Measurements from ENCODE around the gene USH2A. TPM values are rescaled to one million over a fixed set of nuclear protein-coding genes. Genes with fewer than 3 reads are reported as not detected.

USH2A gene
- total RNA-seq, 1 donor from 2014 or later: 0.02 TPM

GRCh38 chr1:216388558-216388957 is 34.7 kb downstream of the USH2A start:
- no peaks in the 10 kb centered on the region for H3K4me1 Mint-ChIP-seq (ENCODE audit: low read depth, unreplicated experiment)
- Histone ChIP-seq H4K20me1 (ENCODE audit: insufficient read depth, low read length) (no peaks in the 10 kb centered on the region), H3K9ac (ENCODE audit: low read length) (no peak overlapping the region), H3K27ac (ENCODE audit: low read depth, low read length) (no peak overlapping the region), H3K36me3 (ENCODE audit: insufficient read depth, low read length) (no peaks in the 10 kb centered on the region), H3K79me2 (ENCODE audit: insufficient read depth, low read length) (no peaks in the 10 kb centered on the region), H3K4me1 (ENCODE audit: insufficient read depth, low read length) (no peaks in the 10 kb centered on the region), H3K27me3 (ENCODE audit: insufficient read depth, low read length) (no peaks in the 10 kb centered on the region), H2AFZ (ENCODE audit: low read depth, low read length) (no peak overlapping the region), H3K4me2 (ENCODE audit: low read length) (no peak overlapping the region), H3K9me3 (ENCODE audit: insufficient read depth, low read depth, low read length) (no peaks in the 10 kb centered on the region), H3K4me3 (ENCODE audit: insufficient read depth, low read depth, low read length) (no peak overlapping the region)
- TF ChIP-seq EZH2 (IDR thresholded peaks at IDR 0.05; ENCODE audit: insufficient read depth, low read length): no peak
- no peak for TF ChIP-seq CTCF (IDR thresholded peaks at IDR 0.05; ENCODE audit: insufficient read depth, low read depth, low read length)
- FAIRE-seq (no peak), DNase-seq (ENCODE audit: low read depth) (no peak)
- H3K27me3 Mint-ChIP-seq (ENCODE audit: low read depth, unreplicated experiment): no peaks in the 10 kb centered on the region
- H3K4me3 Mint-ChIP-seq (ENCODE audit: unreplicated experiment): no peak overlapping the region
- no peaks in the 10 kb centered on the region for H3K36me3 Mint-ChIP-seq (ENCODE audit: low read depth, unreplicated experiment)
- H3K27ac Mint-ChIP-seq (ENCODE audit: unreplicated experiment): no peak overlapping the region
- no peaks in the 10 kb centered on the region for H3K9me3 Mint-ChIP-seq (ENCODE audit: unreplicated experiment)

- Histone ChIP-seq H3K9ac (ENCODE audit: low read length) (no peak overlapping the region), H3K4me3 (ENCODE audit: insufficient read depth, low read depth, low read length) (no peak overlapping the region), H3K4me1 (ENCODE audit: insufficient read depth, low read length) (no peaks in the 10 kb centered on the region), H3K27me3 (ENCODE audit: insufficient read depth, low read length) (no peaks in the 10 kb centered on the region), H3K9me3 (ENCODE audit: insufficient read depth, low read depth, low read length) (no peaks in the 10 kb centered on the region), H3K4me2 (ENCODE audit: low read length) (no peak overlapping the region), H3K27ac (ENCODE audit: low read depth, low read length) (no peak overlapping the region), H3K79me2 (ENCODE audit: insufficient read depth, low read length) (no peaks in the 10 kb centered on the region), H2AFZ (ENCODE audit: low read depth, low read length) (no peak overlapping the region), H4K20me1 (ENCODE audit: insufficient read depth, low read length) (no peaks in the 10 kb centered on the region), H3K36me3 (ENCODE audit: insufficient read depth, low read length) (no peaks in the 10 kb centered on the region)
- H3K4me3 Mint-ChIP-seq (ENCODE audit: unreplicated experiment): no peak overlapping the region
- no peaks in the 10 kb centered on the region for H3K27me3 Mint-ChIP-seq (ENCODE audit: low read depth, unreplicated experiment)
- H3K36me3 Mint-ChIP-seq (ENCODE audit: low read depth, unreplicated experiment): no peaks in the 10 kb centered on the region
- FAIRE-seq: no peak
- H3K27ac Mint-ChIP-seq (ENCODE audit: unreplicated experiment): no peak overlapping the region
- H3K9me3 Mint-ChIP-seq (ENCODE audit: unreplicated experiment): no peaks in the 10 kb centered on the region
- DNase-seq (ENCODE audit: low read depth): no peak
- H3K4me1 Mint-ChIP-seq (ENCODE audit: low read depth, unreplicated experiment): no peaks in the 10 kb centered on the region
- TF ChIP-seq CTCF (IDR thresholded peaks at IDR 0.05; ENCODE audit: insufficient read depth, low read depth, low read length) (no peak), EZH2 (IDR thresholded peaks at IDR 0.05; ENCODE audit: insufficient read depth, low read length) (no peak)
Measured at GRCh38 chr1:216387782-216388181, 35.5 kb downstream of the USH2A start.

- TF ChIP-seq CTCF (IDR thresholded peaks at IDR 0.05; ENCODE audit: insufficient read depth, low read depth, low read length) (no peak), EZH2 (IDR thresholded peaks at IDR 0.05; ENCODE audit: insufficient read depth, low read length) (no peak)
- no peak for DNase-seq (ENCODE audit: low read depth)
- no peak overlapping the region for H3K27ac Mint-ChIP-seq (ENCODE audit: unreplicated experiment)
- Histone ChIP-seq H3K36me3 (ENCODE audit: insufficient read depth, low read length) (no peaks in the 10 kb centered on the region), H3K27me3 (ENCODE audit: insufficient read depth, low read length) (no peaks in the 10 kb centered on the region), H4K20me1 (ENCODE audit: insufficient read depth, low read length) (no peaks in the 10 kb centered on the region), H3K79me2 (ENCODE audit: insufficient read depth, low read length) (no peaks in the 10 kb centered on the region), H2AFZ (ENCODE audit: low read depth, low read length) (no peak overlapping the region), H3K27ac (ENCODE audit: low read depth, low read length) (no peak overlapping the region), H3K4me2 (ENCODE audit: low read length) (no peak overlapping the region), H3K9ac (ENCODE audit: low read length) (no peak overlapping the region), H3K9me3 (ENCODE audit: insufficient read depth, low read depth, low read length) (no peaks in the 10 kb centered on the region), H3K4me1 (ENCODE audit: insufficient read depth, low read length) (no peaks in the 10 kb centered on the region), H3K4me3 (ENCODE audit: insufficient read depth, low read depth, low read length) (no peak overlapping the region)
- no peak overlapping the region for H3K4me3 Mint-ChIP-seq (ENCODE audit: unreplicated experiment)
- no peaks in the 10 kb centered on the region for H3K36me3 Mint-ChIP-seq (ENCODE audit: low read depth, unreplicated experiment)
- no peaks in the 10 kb centered on the region for H3K4me1 Mint-ChIP-seq (ENCODE audit: low read depth, unreplicated experiment)
- FAIRE-seq: no peak
- H3K9me3 Mint-ChIP-seq (ENCODE audit: unreplicated experiment): no peaks in the 10 kb centered on the region
- no peaks in the 10 kb centered on the region for H3K27me3 Mint-ChIP-seq (ENCODE audit: low read depth, unreplicated experiment)
Measured at GRCh38 chr1:216379441-216379840, 43.8 kb downstream of the USH2A start.
